OCI-M2 (cell line): ENCODE data around the gene PLAAT1.

ENCODE experiments used
- DNase-seq: peaks from one replicate; lab custom pipeline; 2025; ENCODE audit not compliant: unreplicated experiment; lab: John Stamatoyannopoulos, UW

The PLAAT1 gene

GRCh38 chr3:193240850-193241706, at the start of gene PLAAT1:
PLAAT1 (plus strand) TSS chr3:193241222; CDS start chr3:193255651, 14,429 bp downstream.
- peak; percentile 16 for DNase-seq

- DNase-seq, result no peak
Observed at GRCh38 chr3:193194371-193194770, 46.7 kb upstream of the PLAAT1 start.

- no peak for DNase-seq
Observed at GRCh38 chr3:193196746-193197145, 44.3 kb upstream of the PLAAT1 start.

GRCh38 chr3:193207290-193208273, 33.4 kb upstream of the PLAAT1 start:
- peak; percentile 10 for DNase-seq

GRCh38 chr3:193210618-193211017, 30.4 kb upstream of the PLAAT1 start:
- no peak for DNase-seq

- no peak for DNase-seq
Observed at GRCh38 chr3:193211173-193211572, 29.8 kb upstream of the PLAAT1 start.

GRCh38 chr3:193211984-193212383, 29.0 kb upstream of the PLAAT1 start:
- no peak for DNase-seq

GRCh38 chr3:193212844-193213243, 28.2 kb upstream of the PLAAT1 start:
- no peak for DNase-seq

- no peak for DNase-seq
Observed at GRCh38 chr3:193214445-193214844, 26.6 kb upstream of the PLAAT1 start.

GRCh38 chr3:193225302-193226125, 15.5 kb upstream of the PLAAT1 start:
- no peak for DNase-seq

- DNase-seq, result no peak
Observed at GRCh38 chr3:193228206-193228605, 12.8 kb upstream of the PLAAT1 start.

- no peak for DNase-seq
Observed at GRCh38 chr3:193229851-193230420, 11.1 kb upstream of the PLAAT1 start.

- DNase-seq, result no peak
Observed at GRCh38 chr3:193230610-193231009, 10.4 kb upstream of the PLAAT1 start.

- DNase-seq, result no peak
Observed at GRCh38 chr3:193231201-193231600, 9.8 kb upstream of the PLAAT1 start.

GRCh38 chr3:193236599-193236998, 4.4 kb upstream of the PLAAT1 start:
- DNase-seq, result no peak

- no peak for DNase-seq
Observed at GRCh38 chr3:193237030-193237429, 4.0 kb upstream of the PLAAT1 start.

- DNase-seq, result no peak
Observed at GRCh38 chr3:193240436-193240849, 579 bp upstream of the PLAAT1 start.

- DNase-seq, result no peak
Observed at GRCh38 chr3:193241716-193242115, 694 bp downstream of the PLAAT1 start.

- DNase-seq, result no peak
Observed at GRCh38 chr3:193243571-193243970, 2.5 kb downstream of the PLAAT1 start.

GRCh38 chr3:193248848-193249468, 7.9 kb downstream of the PLAAT1 start:
- no peak for DNase-seq
